GM23338 (cell line): ENCODE measurements around the gene RRM1. TPM values are rescaled to one million over a fixed set of nuclear protein-coding genes. Genes with fewer than 3 reads are reported as not detected.

Experiments used
- ATAC-seq: fragments of 200-7000 bp; cut with Tn5 transposase; 3 replicates; pipeline ENCODE4 v1.9.1; 2020
- DNase-seq: peaks from one replicate; pipeline ENCODE4 v3.0.0-alpha.2; 2015; ENCODE audit warnings: low spot score
- H2AFZ ChIP-seq: fragments of 200-600 bp; sonication (generic); 2 replicates; pipeline ENCODE4 v1.8.0; 2016; ENCODE audit warnings: antibody characterized with exemption, mild to moderate bottlenecking, moderate library complexity
- H3F3A ChIP-seq: fragments of 200-600 bp; sonication (generic); replicated peaks from 2 replicates; pipeline ENCODE4 v1.8.0; 2017; ENCODE audit warnings: antibody characterized with exemption, mixed run types, low read depth
- H3K27ac ChIP-seq: fragments of 200-600 bp; sonication (generic); 2 replicates; pipeline ENCODE4 v1.6.1; 2016; ENCODE audit warnings: low read depth
- H3K27me3 ChIP-seq: fragments of 200-600 bp; sonication (generic); 2 replicates; pipeline ENCODE4 v1.8.0; 2016; ENCODE audit warnings: mild to moderate bottlenecking, mixed run types, moderate library complexity; ENCODE audit not compliant: insufficient read depth
- H3K36me3 ChIP-seq: fragments of 200-600 bp; sonication (generic); 2 replicates; pipeline ENCODE4 v1.8.0; 2016; ENCODE audit warnings: mild to moderate bottlenecking; ENCODE audit not compliant: insufficient read depth
- H3K4me1 ChIP-seq: fragments of 200-600 bp; sonication (generic); 2 replicates; pipeline ENCODE4 v1.8.0; 2016; ENCODE audit warnings: mild to moderate bottlenecking, moderate library complexity; ENCODE audit not compliant: insufficient read depth
- H3K4me2 ChIP-seq: fragments of 200-600 bp; sonication (generic); 2 replicates; pipeline ENCODE4 v1.7.1; 2017; ENCODE audit warnings: mixed run types
- H3K4me3 ChIP-seq: fragments of 200-600 bp; sonication (generic); 2 replicates; pipeline ENCODE4 v1.6.1; 2016; ENCODE audit warnings: mixed run types
- H3K79me2 ChIP-seq: fragments of 200-600 bp; sonication (generic); replicated peaks from 2 replicates; pipeline ENCODE4 v1.8.0; 2017; ENCODE audit warnings: mild to moderate bottlenecking; ENCODE audit not compliant: insufficient read depth
- H3K9me2 ChIP-seq: fragments of 200-600 bp; sonication (generic); 2 replicates; pipeline ENCODE4 v1.8.0; 2017; ENCODE audit not compliant: insufficient read depth
- H4K20me1 ChIP-seq: fragments of 200-600 bp; sonication (generic); replicated peaks from 2 replicates; pipeline ENCODE4 v1.8.0; 2017; ENCODE audit warnings: mild to moderate bottlenecking; ENCODE audit not compliant: insufficient read depth
- H3K27ac Mint-ChIP-seq: 2 replicates; pipeline ENCODE4 v1.8.0; 2020; ENCODE audit warnings: inconsistent platforms, mild to moderate bottlenecking, moderate library complexity, mixed read lengths
- H3K27me3 Mint-ChIP-seq: 3 replicates; pipeline ENCODE4 v1.8.0; 2022; ENCODE audit warnings: low read depth, mild to moderate bottlenecking, moderate library complexity, mixed read lengths, inconsistent platforms; ENCODE audit not compliant: insufficient read depth, poor library complexity
- H3K36me3 Mint-ChIP-seq: 3 replicates; pipeline ENCODE4 v1.8.0; 2021; ENCODE audit warnings: low read depth, mild to moderate bottlenecking, inconsistent platforms, moderate library complexity, mixed read lengths
- H3K4me1 Mint-ChIP-seq: 3 replicates; pipeline ENCODE4 v1.8.0; 2020; ENCODE audit warnings: mild to moderate bottlenecking, inconsistent platforms, mixed read lengths
- H3K4me3 Mint-ChIP-seq: 3 replicates; pipeline ENCODE4 v1.8.0; 2021; ENCODE audit warnings: moderate library complexity, mild to moderate bottlenecking, inconsistent platforms, mixed read lengths
- H3K9me3 Mint-ChIP-seq: 3 replicates; pipeline ENCODE4 v1.8.0; 2020; ENCODE audit warnings: moderate library complexity, mild to moderate bottlenecking, inconsistent platforms, mixed read lengths
- CREB1 ChIP-seq: fragments of 250-450 bp; sonication (Bioruptor Pico); IDR thresholded peaks from 2 replicates; pipeline ENCODE4 v1.5.0; 2020; ENCODE audit warnings: low read depth, mild to moderate bottlenecking, moderate library complexity
- CTCF ChIP-seq, 2 experiments: fragments of 200-600 bp in 1 of 2; sonication (generic) in 1 of 2; conservative IDR thresholded peaks; 2 replicates each; pipeline versions ENCODE4 v1.5.1 to v1.6.1; 2016 to 2017; ENCODE audit warnings: antibody characterized with exemption in 2 of 2, low read depth in 2 of 2, mild to moderate bottlenecking in 2 of 2, moderate library complexity in 1 of 2
- ETS1 ChIP-seq: IDR thresholded peaks from 2 replicates; pipeline ENCODE4 v1.6.1; 2016; ENCODE audit warnings: antibody characterized with exemption
- EZH2 ChIP-seq: fragments of 200-600 bp; sonication (generic); IDR thresholded peaks from one replicate; pipeline ENCODE4 v1.8.0; 2017; ENCODE audit warnings: antibody characterized with exemption, mild to moderate bottlenecking, low read depth; ENCODE audit not compliant: unreplicated experiment
- EZH2phosphoT487 ChIP-seq: fragments of 200-600 bp; sonication (generic); IDR thresholded peaks from one replicate; pipeline ENCODE4 v1.8.1; 2018; ENCODE audit warnings: antibody characterized with exemption; ENCODE audit not compliant: unreplicated experiment
- JUNB ChIP-seq: IDR thresholded peaks from one replicate; pipeline ENCODE4 v1.6.1; 2016; ENCODE audit warnings: antibody characterized with exemption; ENCODE audit not compliant: unreplicated experiment
- NANOG ChIP-seq: IDR thresholded peaks from 2 replicates; pipeline ENCODE4 v1.6.1; 2016; ENCODE audit warnings: antibody characterized with exemption, borderline replicate concordance
- POLR2AphosphoS5 ChIP-seq: IDR thresholded peaks from 2 replicates; pipeline ENCODE4 v1.6.1; 2016; ENCODE audit warnings: antibody characterized with exemption, low read depth
- REST ChIP-seq: IDR thresholded peaks from one replicate; pipeline ENCODE4 v1.6.1; 2018; ENCODE audit warnings: antibody characterized with exemption; ENCODE audit not compliant: unreplicated experiment
- STAT1 ChIP-seq: IDR thresholded peaks from one replicate; pipeline ENCODE4 v1.6.1; 2016; ENCODE audit warnings: antibody characterized with exemption; ENCODE audit not compliant: unreplicated experiment
- ZNF114 ChIP-seq: fragments of 250-450 bp; sonication (Bioruptor Pico); IDR thresholded peaks from 2 replicates; pipeline ENCODE4 v1.5.0; 2020; ENCODE audit warnings: mild to moderate bottlenecking, moderate library complexity
- ZNF331 ChIP-seq: fragments of 250-450 bp; sonication (Bioruptor Pico); IDR thresholded peaks from 2 replicates; pipeline ENCODE4 v1.5.0; 2020; ENCODE audit warnings: low read depth, mild to moderate bottlenecking, moderate library complexity
- polyA plus RNA-seq: library from polyadenylated mRNA; unstranded; fragments of >200 nt; fragmentation: Nextera tagmentation; extraction: Ambion mirVana; gene quantifications from 2 replicates; pipeline ENCODE4 v1.2.1, GENCODE V29; 2016
- total RNA-seq: library from RNA; depleted of rRNA; stranded (reverse); fragments of >200 nt; shearing (Covaris generic); gene quantifications from 2 replicates; pipeline ENCODE4 v1.2.3, GENCODE V29; 2014

Gene RRM1
- total and polyA plus RNA-seq, 2 experiments from 2014 or later: 47.3 to 96.8 TPM

- TF ChIP-seq ZNF331: no peak
- no peak for TF ChIP-seq REST
- no peak for TF ChIP-seq CTCF (conservative IDR thresholded peaks at IDR 0.05; ENCODE audit: low read depth in 2 of 2)
- no peak for TF ChIP-seq EZH2
- no peak for TF ChIP-seq ETS1
- TF ChIP-seq ZNF114 (CRISPR knock-in tag): no peak
- no peak for TF ChIP-seq CREB1 (CRISPR knock-in tag)
- TF ChIP-seq NANOG: no peak
Measured at GRCh38 chr11:4060182-4060923, 34.2 kb upstream of the RRM1 start (continued).

- H3K27ac Mint-ChIP-seq: no peak overlapping the region
- Histone ChIP-seq H4K20me1 (no peaks in the 10 kb centered on the region; the same call in 1 of the 2 replicates), H3K27ac (no peak overlapping the region), H3K9me2 (no peaks in the 10 kb centered on the region), H2AFZ (no peak overlapping the region), H3K4me3 (no peak overlapping the region), H3K4me1 (0 out of 2 replicates have a peak, but pooled peaks cover 3% of the 10 kb centered on the region), H3K36me3 (no peaks in the 10 kb centered on the region), H3K4me2 (no peak overlapping the region), H3F3A (no peaks in the 10 kb centered on the region), H3K27me3 (no peaks in the 10 kb centered on the region), H3K79me2 (no peaks in the 10 kb centered on the region)
- H3K4me1 Mint-ChIP-seq: no peaks in the 10 kb centered on the region; the same call in 2 of the 3 replicates
- H3K4me3 Mint-ChIP-seq: no peak overlapping the region
- H3K9me3 Mint-ChIP-seq: no peaks in the 10 kb centered on the region
- H3K27me3 Mint-ChIP-seq: no peaks in the 10 kb centered on the region
- no peak for DNase-seq
- no peak for ATAC-seq
- no peaks in the 10 kb centered on the region for H3K36me3 Mint-ChIP-seq
- TF ChIP-seq POLR2AphosphoS5 (no peak), CTCF (conservative IDR thresholded peaks at IDR 0.05; ENCODE audit: low read depth in 2 of 2) (no peak), JUNB (no peak), NANOG (no peak), EZH2phosphoT487 (no peak), CREB1 (CRISPR knock-in tag) (no peak), ETS1 (no peak), STAT1 (no peak)
Measured at GRCh38 chr11:4061700-4062099, 32.9 kb upstream of the RRM1 start.
